HEK293 (cell line): ENCODE results near the gene MPV17L2.

Experiments used
- GLI2 ChIP-seq: fragments of 450-650 bp; formaldehyde crosslinking; IDR thresholded peaks from 2 replicates; pipeline ENCODE4; 2017; ENCODE audit warnings: missing biosample characterization, missing genetic modification characterization, low read depth, borderline replicate concordance
- HOXC10 ChIP-seq: sonication (generic); formaldehyde crosslinking; IDR thresholded peaks from 2 replicates; pipeline ENCODE4 v1.8.1; 2023; ENCODE audit warnings: mild to moderate bottlenecking, missing genetic modification reagents
- IKZF3 ChIP-seq: fragments of 450-650 bp; IDR thresholded peaks from 2 replicates; pipeline ENCODE4 v1.5.0; 2018; ENCODE audit warnings: missing biosample characterization, mild to moderate bottlenecking, missing genetic modification characterization, moderate library complexity
- RBAK ChIP-seq: fragments of 450-650 bp; formaldehyde crosslinking; IDR thresholded peaks from 2 replicates; pipeline ENCODE4 v1.5.1; 2016; ENCODE audit warnings: missing biosample characterization, missing genetic modification characterization
- TRIM28 ChIP-seq: IDR thresholded peaks from 2 replicates; pipeline ENCODE4 v1.6.1; 2011; ENCODE audit warnings: low read length, control low read depth, borderline replicate concordance
- ZBTB1 ChIP-seq: fragments of 450-650 bp; formaldehyde crosslinking; IDR thresholded peaks from 2 replicates; pipeline ENCODE4 v1.5.1; 2016; ENCODE audit warnings: missing biosample characterization, missing genetic modification characterization
- ZBTB17 ChIP-seq: fragments of 450-650 bp; formaldehyde crosslinking; IDR thresholded peaks from 2 replicates; pipeline ENCODE4 v1.5.1; 2016; ENCODE audit warnings: missing biosample characterization, missing genetic modification characterization
- ZBTB48 ChIP-seq: fragments of 450-650 bp; formaldehyde crosslinking; IDR thresholded peaks from 2 replicates; pipeline ENCODE4 v1.5.1; 2016; ENCODE audit warnings: missing biosample characterization, missing genetic modification characterization
- ZFP69B ChIP-seq: fragments of 450-650 bp; formaldehyde crosslinking; IDR thresholded peaks from 2 replicates; pipeline ENCODE4 v1.5.1; 2016; ENCODE audit warnings: missing biosample characterization, missing genetic modification characterization
- ZNF138 ChIP-seq: fragments of 450-650 bp; formaldehyde crosslinking; IDR thresholded peaks from 2 replicates; pipeline ENCODE4 v1.5.1; 2016; ENCODE audit warnings: missing biosample characterization, missing genetic modification characterization, borderline replicate concordance
- ZNF184 ChIP-seq: fragments of 450-650 bp; IDR thresholded peaks from 2 replicates; pipeline ENCODE4 v1.5.1; 2018; ENCODE audit warnings: missing biosample characterization, mild to moderate bottlenecking, missing genetic modification characterization
- ZNF223 ChIP-seq: fragments of 450-650 bp; formaldehyde crosslinking; IDR thresholded peaks from 2 replicates; pipeline ENCODE4 v1.5.1; 2016; ENCODE audit warnings: missing biosample characterization, missing genetic modification characterization
- ZNF23 ChIP-seq: fragments of 450-650 bp; formaldehyde crosslinking; IDR thresholded peaks from 2 replicates; pipeline ENCODE4 v1.5.1; 2016; ENCODE audit warnings: missing biosample characterization, missing genetic modification characterization, borderline replicate concordance
- ZNF311 ChIP-seq: fragments of 450-650 bp; formaldehyde crosslinking; IDR thresholded peaks from 2 replicates; pipeline ENCODE4 v1.5.1; 2017; ENCODE audit warnings: missing biosample characterization, missing genetic modification characterization, borderline replicate concordance
- ZNF341 ChIP-seq: fragments of 450-650 bp; formaldehyde crosslinking; IDR thresholded peaks from 2 replicates; pipeline ENCODE4; 2016; ENCODE audit warnings: low read depth, missing biosample characterization, missing genetic modification characterization
- ZNF391 ChIP-seq: fragments of 450-650 bp; formaldehyde crosslinking; IDR thresholded peaks from 2 replicates; pipeline ENCODE4 v1.5.1; 2016; ENCODE audit warnings: low read depth, missing biosample characterization, missing genetic modification characterization, borderline replicate concordance
- ZNF404 ChIP-seq: fragments of 450-650 bp; formaldehyde crosslinking; IDR thresholded peaks from 2 replicates; pipeline ENCODE4 v1.5.1; 2017; ENCODE audit warnings: missing biosample characterization, missing genetic modification characterization
- ZNF521 ChIP-seq: fragments of 450-650 bp; formaldehyde crosslinking; IDR thresholded peaks from 2 replicates; pipeline ENCODE4 v1.5.1; 2017; ENCODE audit warnings: missing biosample characterization, mild to moderate bottlenecking, missing genetic modification characterization
- ZNF544 ChIP-seq: fragments of 450-650 bp; formaldehyde crosslinking; IDR thresholded peaks from 2 replicates; pipeline ENCODE4 v1.5.0; 2017; ENCODE audit warnings: missing biosample characterization, missing genetic modification characterization
- ZNF561 ChIP-seq: fragments of 450-650 bp; IDR thresholded peaks from 2 replicates; pipeline ENCODE4 v1.5.1; 2018; ENCODE audit warnings: missing biosample characterization, missing genetic modification characterization, borderline replicate concordance
- ZNF571 ChIP-seq: fragments of 450-650 bp; formaldehyde crosslinking; IDR thresholded peaks from 2 replicates; pipeline ENCODE4 v1.5.0; 2017; ENCODE audit warnings: missing biosample characterization, missing genetic modification characterization
- ZNF610 ChIP-seq: fragments of 450-650 bp; formaldehyde crosslinking; IDR thresholded peaks from 2 replicates; pipeline ENCODE4 v1.5.1; 2016; ENCODE audit warnings: missing biosample characterization, missing genetic modification characterization, borderline replicate concordance
- ZNF626 ChIP-seq: fragments of 450-650 bp; sonication (Bioruptor Pico); formaldehyde crosslinking; IDR thresholded peaks from 2 replicates; pipeline ENCODE4 v1.5.1; 2018; ENCODE audit warnings: missing biosample characterization, missing genetic modification characterization, inconsistent platforms
- ZNF629 ChIP-seq: fragments of 450-650 bp; formaldehyde crosslinking; IDR thresholded peaks from 2 replicates; pipeline ENCODE4 v1.5.1; 2017; ENCODE audit warnings: missing biosample characterization, missing genetic modification characterization
- ZNF830 ChIP-seq: fragments of 450-650 bp; IDR thresholded peaks from 2 replicates; pipeline ENCODE4 v1.5.0; 2018; ENCODE audit warnings: missing biosample characterization, missing genetic modification characterization, low read depth, mild to moderate bottlenecking, moderate library complexity
- TF ChIP-seq, protein P1 (sequence below): fragments of 450-650 bp; formaldehyde crosslinking; IDR thresholded peaks from 2 replicates; pipeline ENCODE4 v1.5.1; 2017; ENCODE audit warnings: missing biosample characterization, missing genetic modification characterization
- TF ChIP-seq, protein P2 (sequence below): fragments of 450-650 bp; formaldehyde crosslinking; IDR thresholded peaks from 2 replicates; pipeline ENCODE4 v1.5.1; 2016; ENCODE audit warnings: missing biosample characterization, missing genetic modification characterization
- TF ChIP-seq, protein P3 (sequence below): fragments of 450-650 bp; formaldehyde crosslinking; IDR thresholded peaks from 2 replicates; pipeline ENCODE4 v1.5.1; 2016; ENCODE audit warnings: missing biosample characterization, missing genetic modification characterization
- TF ChIP-seq, protein P4 (sequence below): fragments of 450-650 bp; formaldehyde crosslinking; IDR thresholded peaks from 2 replicates; pipeline ENCODE4 v1.5.1; 2016; ENCODE audit warnings: missing biosample characterization, missing genetic modification characterization
- TF ChIP-seq, protein P5 (sequence below): fragments of 450-650 bp; formaldehyde crosslinking; IDR thresholded peaks from 2 replicates; pipeline ENCODE4 v1.5.1; 2016; ENCODE audit warnings: missing biosample characterization, missing genetic modification characterization

MPV17L2 gene

DNA sequence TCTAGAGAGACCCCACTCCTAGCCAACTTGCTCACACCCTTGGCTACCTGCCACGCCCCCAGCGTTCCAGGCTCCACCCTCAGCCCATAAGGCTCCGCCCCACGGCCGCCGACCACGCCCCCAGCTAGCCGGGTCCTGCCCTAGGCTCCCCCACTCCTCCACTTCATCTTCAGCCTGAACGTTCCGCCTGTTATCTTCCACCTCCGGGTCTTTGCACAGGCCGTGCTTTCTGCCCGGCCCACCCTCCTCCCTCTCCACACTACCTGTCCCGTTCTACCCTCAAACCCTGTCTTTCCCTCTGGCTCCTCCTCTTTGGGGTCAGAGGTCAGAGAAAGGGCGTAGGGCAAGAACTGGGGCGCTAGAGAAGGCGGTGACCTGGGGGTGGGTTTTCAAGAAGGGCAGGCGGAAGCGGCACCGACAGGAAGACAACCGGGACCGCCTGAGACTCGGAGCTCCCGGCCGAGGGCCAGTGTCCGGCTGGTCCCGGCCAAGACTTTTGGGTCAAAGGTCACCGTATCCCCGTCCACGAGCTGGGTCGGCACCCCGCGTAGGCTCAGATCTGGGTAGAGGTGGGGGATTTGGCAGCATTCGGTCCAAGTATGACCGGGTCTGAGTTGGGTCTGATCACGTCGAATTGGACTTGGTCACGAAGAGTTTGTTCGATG, 31.0 kb downstream of the MPV17L2 start (continued):
- TF ChIP-seq ZNF544 (tag by site-specific recombination) (no peak), HOXC10 (CRISPR knock-in tag) (no peak), ZNF223 (tag by site-specific recombination) (no peak), ZNF184 (tag by site-specific recombination) (no peak), ZBTB1 (tag by site-specific recombination) (no peak), IKZF3 (tag by site-specific recombination) (no peak), ZNF830 (tag by site-specific recombination) (no peak), ZNF311 (tag by site-specific recombination) (no peak), ZNF521 (no peak), ZBTB48 (no peak), ZNF610 (tag by site-specific recombination) (0 out of 2 replicates have a peak, but pooled peaks have one; percentile 50), TRIM28 (no peak), ZNF404 (tag by site-specific recombination) (no peak), ZNF23 (tag by site-specific recombination) (no peak), ZNF626 (tag by site-specific recombination) (no peak), ZNF571 (tag by site-specific recombination) (no peak), ZNF341 (tag by site-specific recombination) (peak; percentile 75; the same call in 1 of the 2 replicates), ZNF629 (tag by site-specific recombination) (peak; percentile 66), ZFP69B (peak; percentile 71; the same call in 1 of the 2 replicates), GLI2 (tag by site-specific recombination) (no peak), ZBTB17 (tag by site-specific recombination) (peak; percentile 82), ZNF391 (tag by site-specific recombination) (no peak), ZNF138 (tag by site-specific recombination) (no peak), RBAK (tag by site-specific recombination) (no peak), ZNF561 (tag by site-specific recombination) (peak; percentile 79; the same call in 1 of the 2 replicates)
- TF ChIP-seq, protein P1, sequence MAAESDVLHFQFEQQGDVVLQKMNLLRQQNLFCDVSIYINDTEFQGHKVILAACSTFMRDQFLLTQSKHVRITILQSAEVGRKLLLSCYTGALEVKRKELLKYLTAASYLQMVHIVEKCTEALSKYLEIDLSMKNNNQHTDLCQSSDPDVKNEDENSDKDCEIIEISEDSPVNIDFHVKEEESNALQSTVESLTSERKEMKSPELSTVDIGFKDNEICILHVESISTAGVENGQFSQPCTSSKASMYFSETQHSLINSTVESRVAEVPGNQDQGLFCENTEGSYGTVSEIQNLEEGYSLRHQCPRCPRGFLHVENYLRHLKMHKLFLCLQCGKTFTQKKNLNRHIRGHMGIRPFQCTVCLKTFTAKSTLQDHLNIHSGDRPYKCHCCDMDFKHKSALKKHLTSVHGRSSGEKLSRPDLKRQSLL: no peak
- TF ChIP-seq, protein P2, sequence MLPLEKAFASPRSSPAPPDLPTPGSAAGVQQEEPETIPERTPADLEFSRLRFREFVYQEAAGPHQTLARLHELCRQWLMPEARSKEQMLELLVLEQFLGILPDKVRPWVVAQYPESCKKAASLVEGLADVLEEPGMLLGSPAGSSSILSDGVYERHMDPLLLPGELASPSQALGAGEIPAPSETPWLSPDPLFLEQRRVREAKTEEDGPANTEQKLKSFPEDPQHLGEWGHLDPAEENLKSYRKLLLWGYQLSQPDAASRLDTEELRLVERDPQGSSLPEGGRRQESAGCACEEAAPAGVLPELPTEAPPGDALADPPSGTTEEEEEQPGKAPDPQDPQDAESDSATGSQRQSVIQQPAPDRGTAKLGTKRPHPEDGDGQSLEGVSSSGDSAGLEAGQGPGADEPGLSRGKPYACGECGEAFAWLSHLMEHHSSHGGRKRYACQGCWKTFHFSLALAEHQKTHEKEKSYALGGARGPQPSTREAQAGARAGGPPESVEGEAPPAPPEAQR (tag by site-specific recombination): no peak
- TF ChIP-seq, protein P3, sequence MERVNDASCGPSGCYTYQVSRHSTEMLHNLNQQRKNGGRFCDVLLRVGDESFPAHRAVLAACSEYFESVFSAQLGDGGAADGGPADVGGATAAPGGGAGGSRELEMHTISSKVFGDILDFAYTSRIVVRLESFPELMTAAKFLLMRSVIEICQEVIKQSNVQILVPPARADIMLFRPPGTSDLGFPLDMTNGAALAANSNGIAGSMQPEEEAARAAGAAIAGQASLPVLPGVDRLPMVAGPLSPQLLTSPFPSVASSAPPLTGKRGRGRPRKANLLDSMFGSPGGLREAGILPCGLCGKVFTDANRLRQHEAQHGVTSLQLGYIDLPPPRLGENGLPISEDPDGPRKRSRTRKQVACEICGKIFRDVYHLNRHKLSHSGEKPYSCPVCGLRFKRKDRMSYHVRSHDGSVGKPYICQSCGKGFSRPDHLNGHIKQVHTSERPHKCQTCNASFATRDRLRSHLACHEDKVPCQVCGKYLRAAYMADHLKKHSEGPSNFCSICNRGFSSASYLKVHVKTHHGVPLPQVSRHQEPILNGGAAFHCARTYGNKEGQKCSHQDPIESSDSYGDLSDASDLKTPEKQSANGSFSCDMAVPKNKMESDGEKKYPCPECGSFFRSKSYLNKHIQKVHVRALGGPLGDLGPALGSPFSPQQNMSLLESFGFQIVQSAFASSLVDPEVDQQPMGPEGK (tag by site-specific recombination): peak; percentile 89
- TF ChIP-seq, protein P4, sequence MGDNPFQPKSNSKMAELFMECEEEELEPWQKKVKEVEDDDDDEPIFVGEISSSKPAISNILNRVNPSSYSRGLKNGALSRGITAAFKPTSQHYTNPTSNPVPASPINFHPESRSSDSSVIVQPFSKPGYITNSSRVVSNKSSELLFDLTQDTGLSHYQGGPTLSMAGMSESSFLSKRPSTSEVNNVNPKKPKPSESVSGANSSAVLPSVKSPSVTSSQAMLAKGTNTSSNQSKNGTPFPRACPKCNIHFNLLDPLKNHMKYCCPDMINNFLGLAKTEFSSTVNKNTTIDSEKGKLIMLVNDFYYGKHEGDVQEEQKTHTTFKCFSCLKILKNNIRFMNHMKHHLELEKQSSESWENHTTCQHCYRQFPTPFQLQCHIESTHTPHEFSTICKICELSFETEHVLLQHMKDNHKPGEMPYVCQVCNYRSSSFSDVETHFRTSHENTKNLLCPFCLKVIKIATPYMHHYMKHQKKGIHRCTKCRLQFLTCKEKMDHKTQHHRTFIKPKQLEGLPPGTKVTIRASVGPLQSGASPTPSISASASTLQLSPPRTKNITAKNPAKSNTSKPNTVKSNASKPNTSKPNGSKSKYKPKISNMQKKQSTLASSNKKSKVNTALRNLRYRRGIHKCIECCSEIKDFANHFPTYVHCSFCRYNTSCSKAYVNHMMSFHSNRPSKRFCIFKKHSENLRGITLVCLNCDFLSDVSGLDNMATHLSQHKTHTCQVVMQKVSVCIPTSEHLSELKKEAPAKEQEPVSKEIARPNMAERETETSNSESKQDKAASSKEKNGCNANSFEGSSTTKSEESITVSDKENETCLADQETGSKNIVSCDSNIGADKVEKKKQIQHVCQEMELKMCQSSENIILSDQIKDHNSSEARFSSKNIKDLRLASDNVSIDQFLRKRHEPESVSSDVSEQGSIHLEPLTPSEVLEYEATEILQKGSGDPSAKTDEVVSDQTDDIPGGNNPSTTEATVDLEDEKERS (tag by site-specific recombination): no peak
- TF ChIP-seq, protein P5, sequence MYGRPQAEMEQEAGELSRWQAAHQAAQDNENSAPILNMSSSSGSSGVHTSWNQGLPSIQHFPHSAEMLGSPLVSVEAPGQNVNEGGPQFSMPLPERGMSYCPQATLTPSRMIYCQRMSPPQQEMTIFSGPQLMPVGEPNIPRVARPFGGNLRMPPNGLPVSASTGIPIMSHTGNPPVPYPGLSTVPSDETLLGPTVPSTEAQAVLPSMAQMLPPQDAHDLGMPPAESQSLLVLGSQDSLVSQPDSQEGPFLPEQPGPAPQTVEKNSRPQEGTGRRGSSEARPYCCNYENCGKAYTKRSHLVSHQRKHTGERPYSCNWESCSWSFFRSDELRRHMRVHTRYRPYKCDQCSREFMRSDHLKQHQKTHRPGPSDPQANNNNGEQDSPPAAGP (tag by site-specific recombination): peak; percentile 89
